Right ventricle myocardium inferior (tissue), 1 donor: ENCODE results near the gene COX6B1. TPM values are rescaled to one million over a fixed set of nuclear protein-coding genes. Genes with fewer than 3 reads are reported as not detected.
"Not testable (repeated sequence)": the region's sequence is repeated elsewhere in the genome, so short reads cannot be mapped to it uniquely, and the experiment has no call there.

ENCODE experiments used
- ATAC-seq: fragments of 200-7000 bp; cut with Tn5 transposase; one replicate; pipeline ENCODE4 v1.9.1; 2020; ENCODE audit warnings: mild to moderate bottlenecking, moderate library complexity
- DNase-seq: peaks from one replicate; pipeline ENCODE4 v3.0.0; 2021; ENCODE audit errors: missing footprints
- intact Hi-C: fragments of 100-400 bp; cut with DNase I; formaldehyde crosslinking; loops from one replicate; pipeline ENCODE4 v1.11.0; 2022
- total RNA-seq: library from RNA; stranded (reverse); fragmentation: NEBNext Ultra II Directional; extraction: Animal tissue kit (Norgen Biotek cat#: 25700); gene quantifications from one replicate; pipeline ENCODE4 v1.2.1, GENCODE V29; 2021
- donor health status: DM: no; HTN: yes; CAD: no; lungs with severe emphysema.

Gene COX6B1
- total RNA-seq, 1 donor from 2014 or later: 1,537 TPM

DNA sequence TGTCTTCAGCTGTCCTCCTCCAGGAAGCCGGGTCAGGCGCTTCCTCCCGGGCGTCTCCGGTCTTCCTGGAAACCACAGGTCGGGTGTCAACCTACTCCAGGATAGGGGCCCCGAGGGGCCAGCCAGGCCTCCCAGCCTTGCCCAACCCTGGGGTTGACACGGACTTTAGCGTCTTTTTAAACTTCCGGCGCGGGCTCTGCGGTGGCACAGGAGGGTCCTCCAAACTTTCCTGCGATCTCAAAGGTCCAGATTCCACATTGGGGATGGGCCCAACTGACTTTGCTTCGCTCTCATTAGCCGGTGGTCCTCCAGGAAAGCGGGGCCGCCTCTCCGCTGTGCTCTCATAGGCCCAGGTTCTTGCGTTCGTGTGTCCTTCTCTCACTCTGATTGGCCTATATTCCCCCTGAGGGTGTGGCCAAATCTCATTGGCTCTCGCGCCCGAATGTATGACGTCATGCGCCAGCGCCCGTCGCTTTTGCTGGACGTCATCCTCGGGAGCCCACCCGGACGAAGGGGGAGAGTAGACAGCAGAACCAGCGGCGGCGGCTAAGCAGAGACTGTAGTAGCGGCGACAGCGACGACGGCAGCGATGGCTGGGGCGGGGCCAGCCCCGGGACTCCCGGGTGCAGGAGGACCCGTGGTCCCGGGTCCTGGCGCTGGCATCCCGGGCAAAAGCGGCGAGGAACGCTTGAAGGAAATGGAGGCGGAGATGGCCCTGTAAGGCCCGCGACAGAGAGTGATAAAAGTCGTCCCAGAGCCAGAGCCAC lies 19.4 kb upstream of the COX6B1 start, which contains the start of gene RBM42:
Gene RBM42, plus strand, starts transcription at position 472 of the 767 bp plus-strand sequence. Its CDS starts 118 bp downstream, at position 590.
- DNase-seq (peak; percentile 97), ATAC-seq (peak; percentile 100)
- intact Hi-C loops: loop anchor here (5.0 kb wide), 1 partner anchor 81 kb away; the partner anchor contains the start of gene TMEM147

DNA sequence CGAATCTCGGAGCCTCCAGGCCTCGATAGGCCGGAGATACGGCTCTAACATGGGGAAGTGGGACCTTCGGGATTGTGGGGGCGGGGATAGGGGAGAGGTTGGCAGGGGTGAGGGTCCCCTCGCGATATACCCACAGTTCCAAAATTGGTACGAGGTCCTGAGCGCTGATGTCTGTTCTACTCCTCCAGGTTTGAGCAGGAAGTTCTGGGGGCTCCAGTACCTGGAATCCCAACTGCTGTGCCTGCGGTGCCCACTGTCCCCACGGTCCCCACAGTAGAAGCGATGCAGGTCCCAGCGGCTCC lies 18.8 kb upstream of the COX6B1 start:
- DNase-seq (no peak), ATAC-seq (no peak)
- intact Hi-C loops: loop anchor here (5.0 kb wide), 1 partner anchor 82 kb away; the partner anchor contains the start of gene TMEM147

DNA sequence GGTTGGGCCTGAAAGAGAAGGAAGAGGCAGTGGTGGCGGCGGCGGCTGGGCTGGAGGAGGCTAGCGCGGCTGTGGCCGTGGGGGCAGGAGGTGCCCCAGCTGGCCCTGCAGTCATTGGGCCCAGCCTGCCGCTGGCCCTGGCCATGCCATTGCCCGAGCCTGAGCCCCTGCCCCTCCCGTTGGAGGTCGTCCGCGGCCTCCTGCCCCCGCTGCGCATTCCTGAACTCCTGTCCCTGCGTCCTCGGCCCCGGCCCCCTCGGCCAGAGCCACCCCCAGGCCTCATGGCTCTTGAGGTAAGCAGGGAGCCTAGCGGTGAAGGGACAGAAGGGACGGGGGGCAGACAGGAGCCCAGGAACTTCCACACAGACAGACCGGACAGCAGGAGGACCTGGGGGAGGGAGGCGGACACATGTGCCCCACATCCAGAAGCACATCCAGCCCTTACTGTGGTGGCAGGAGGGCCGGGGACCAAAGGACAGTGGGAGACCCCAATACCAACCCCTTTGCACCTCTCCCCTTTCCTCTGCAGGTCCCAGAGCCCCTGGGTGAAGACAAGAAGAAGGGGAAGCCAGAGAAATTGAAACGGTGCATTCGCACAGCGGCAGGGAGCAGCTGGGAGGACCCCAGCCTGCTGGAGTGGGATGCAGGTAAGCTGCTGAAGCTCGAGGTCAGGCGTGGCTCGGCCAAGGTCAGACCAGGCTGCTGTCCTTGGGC lies 14.2 kb upstream of the COX6B1 start:
- intact Hi-C loops: no loop called here
- DNase-seq (peak; percentile 59), ATAC-seq (no peak)

DNA sequence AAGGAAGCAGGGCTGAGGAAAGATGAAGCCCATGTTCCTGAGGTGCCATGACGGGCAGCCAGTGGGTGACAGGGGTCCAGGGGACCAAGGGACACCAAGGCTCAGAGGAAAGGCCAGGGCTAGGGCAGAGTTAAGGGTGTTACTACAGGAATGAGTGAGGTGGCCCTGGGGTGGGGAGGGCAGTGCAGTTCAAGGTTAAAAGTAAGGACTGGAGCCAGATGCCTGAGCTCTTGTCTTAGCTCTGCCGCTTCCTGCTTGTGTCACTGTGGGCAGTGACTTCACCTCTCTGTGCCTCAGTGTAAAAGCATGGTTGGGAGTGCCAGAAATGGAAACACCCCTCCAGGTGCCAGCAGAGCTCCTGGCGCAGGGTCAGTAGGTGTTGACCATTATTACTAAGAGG lies 11.5 kb upstream of the COX6B1 start:
- DNase-seq (peak; percentile 34), ATAC-seq (no peak)
- intact Hi-C loops: no loop called here

DNA sequence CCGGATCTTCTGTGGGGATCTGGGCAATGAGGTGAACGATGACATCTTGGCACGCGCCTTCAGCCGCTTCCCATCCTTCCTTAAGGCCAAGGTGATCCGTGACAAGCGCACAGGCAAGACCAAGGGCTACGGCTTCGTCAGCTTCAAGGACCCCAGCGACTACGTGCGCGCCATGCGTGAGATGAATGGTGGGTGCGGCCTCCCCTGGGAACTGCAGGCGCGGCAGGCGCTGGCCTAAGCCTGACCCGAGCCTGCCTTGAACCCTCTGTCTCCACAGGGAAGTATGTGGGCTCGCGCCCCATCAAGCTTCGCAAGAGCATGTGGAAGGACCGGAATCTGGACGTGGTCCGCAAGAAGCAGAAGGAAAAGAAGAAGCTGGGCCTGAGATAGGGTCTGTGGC lies 11.0 kb upstream of the COX6B1 start:
- intact Hi-C loops: no loop called here
- DNase-seq: peak; percentile 35
- no peak for ATAC-seq

DNA sequence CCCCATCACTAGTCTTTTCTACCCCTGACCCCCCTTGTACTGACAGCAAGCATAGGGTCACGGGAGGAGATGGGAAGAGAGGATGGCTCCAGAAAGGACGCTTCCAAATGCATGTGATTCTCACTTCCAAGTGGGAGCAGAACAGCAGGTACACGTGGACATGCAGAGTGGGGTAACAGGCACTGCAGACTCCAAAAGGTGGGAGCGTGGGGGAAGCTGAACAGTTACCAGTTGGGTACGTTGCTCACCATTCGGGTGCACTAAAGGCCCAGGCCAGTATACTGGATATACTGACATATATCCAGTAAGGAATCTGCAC lies 8.8 kb upstream of the COX6B1 start:
- ATAC-seq (no peak), DNase-seq (peak; percentile 34)
- intact Hi-C loops: no loop called here

DNA sequence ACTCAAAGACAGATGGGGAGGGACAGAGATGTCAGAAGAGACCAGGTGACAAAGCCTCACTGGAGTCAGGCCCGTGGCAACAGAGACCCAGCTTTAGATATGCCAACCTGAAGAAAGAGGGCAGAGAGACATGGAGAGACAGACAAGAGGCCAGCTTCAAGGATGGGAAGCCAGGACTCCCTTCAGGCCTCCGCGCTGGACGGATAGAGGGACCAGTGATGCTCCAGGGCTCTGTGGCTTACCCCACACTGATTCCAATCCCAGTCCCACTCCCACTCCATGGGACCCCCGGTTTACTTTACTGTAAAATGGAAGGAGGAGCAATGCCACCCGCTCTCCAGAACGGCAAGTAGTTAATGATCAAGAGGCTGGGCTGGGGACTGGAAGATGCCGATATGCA lies 8.3 kb upstream of the COX6B1 start:
- intact Hi-C loops: no loop called here
- ATAC-seq (no peak), DNase-seq (peak; percentile 33)

GRCh38 chr19:35641515-35642151 lies 6.5 kb upstream of the COX6B1 start, which contains the start of gene ETV2:
TSS of gene ETV2 (plus strand) at chr19:35641745. CDS start at chr19:35642461, 716 bp downstream.
- intact Hi-C loops: no loop called here
- ATAC-seq (no peak), DNase-seq (peak; percentile 68)

DNA sequence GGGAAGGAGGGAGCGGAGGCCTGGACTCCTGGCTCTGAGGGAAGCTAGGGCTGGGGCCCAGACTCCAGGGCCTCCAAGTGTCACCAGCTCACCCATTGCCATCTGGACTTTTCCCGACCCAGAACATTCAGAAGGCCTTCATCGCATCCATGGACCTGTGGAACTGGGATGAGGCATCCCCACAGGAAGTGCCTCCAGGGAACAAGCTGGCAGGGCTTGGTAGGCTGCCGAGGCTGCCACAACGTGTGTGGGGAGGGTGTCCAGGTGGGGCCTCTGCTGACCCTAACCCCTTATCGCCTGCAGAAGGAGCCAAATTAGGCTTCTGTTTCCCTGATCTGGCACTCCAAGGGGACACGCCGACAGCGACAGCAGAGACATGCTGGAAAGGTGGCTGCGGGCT lies 5.8 kb upstream of the COX6B1 start:
- ATAC-seq (no peak), DNase-seq (peak; percentile 23)
- intact Hi-C loops: no loop called here

GRCh38 chr19:35642798-35643254 lies 5.3 kb upstream of the COX6B1 start:
- no peak for ATAC-seq
- intact Hi-C loops: no loop called here
- DNase-seq: peak; percentile 33

DNA sequence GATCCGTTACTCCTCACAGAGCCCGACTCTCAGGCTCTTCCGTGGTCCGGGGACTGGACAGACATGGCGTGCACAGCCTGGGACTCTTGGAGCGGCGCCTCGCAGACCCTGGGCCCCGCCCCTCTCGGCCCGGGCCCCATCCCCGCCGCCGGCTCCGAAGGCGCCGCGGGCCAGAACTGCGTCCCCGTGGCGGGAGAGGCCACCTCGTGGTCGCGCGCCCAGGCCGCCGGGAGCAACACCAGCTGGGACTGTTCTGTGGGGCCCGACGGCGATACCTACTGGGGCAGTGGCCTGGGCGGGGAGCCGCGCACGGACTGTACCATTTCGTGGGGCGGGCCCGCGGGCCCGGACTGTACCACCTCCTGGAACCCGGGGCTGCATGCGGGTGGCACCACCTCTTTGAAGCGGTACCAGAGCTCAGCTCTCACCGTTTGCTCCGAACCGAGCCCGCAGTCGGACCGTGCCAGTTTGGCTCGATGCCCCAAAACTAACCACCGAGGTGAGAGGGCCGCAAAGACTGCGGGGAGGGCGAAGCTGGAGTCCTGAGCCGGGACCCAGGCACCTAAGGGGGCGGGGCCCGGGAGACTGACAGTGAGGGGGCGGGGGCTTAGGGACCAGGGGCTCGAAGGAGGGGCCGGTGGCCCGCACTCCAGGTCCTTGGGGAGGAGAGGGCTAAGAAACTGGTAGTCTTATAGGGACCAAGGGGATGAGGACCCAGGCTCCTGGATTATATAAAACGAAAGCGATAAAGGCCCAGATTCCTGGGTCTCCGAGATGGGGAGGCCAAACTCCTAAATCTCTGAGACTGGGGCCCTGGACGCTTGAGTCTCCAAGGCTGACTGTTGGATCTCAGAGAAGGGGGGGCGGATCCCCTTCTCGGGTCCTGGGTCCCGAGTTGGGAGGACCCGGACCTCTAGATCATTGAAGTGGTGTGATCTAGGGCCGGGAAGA lies 4.6 kb upstream of the COX6B1 start:
- intact Hi-C loops: no loop called here
- DNase-seq: peak; percentile 93
- ATAC-seq: peak; percentile 66

- intact Hi-C loops: no loop called here
- ATAC-seq: peak; percentile 93
- peak; percentile 98 for DNase-seq
Observed at GRCh38 chr19:35644206-35644986, 3.7 kb upstream of the COX6B1 start.

DNA sequence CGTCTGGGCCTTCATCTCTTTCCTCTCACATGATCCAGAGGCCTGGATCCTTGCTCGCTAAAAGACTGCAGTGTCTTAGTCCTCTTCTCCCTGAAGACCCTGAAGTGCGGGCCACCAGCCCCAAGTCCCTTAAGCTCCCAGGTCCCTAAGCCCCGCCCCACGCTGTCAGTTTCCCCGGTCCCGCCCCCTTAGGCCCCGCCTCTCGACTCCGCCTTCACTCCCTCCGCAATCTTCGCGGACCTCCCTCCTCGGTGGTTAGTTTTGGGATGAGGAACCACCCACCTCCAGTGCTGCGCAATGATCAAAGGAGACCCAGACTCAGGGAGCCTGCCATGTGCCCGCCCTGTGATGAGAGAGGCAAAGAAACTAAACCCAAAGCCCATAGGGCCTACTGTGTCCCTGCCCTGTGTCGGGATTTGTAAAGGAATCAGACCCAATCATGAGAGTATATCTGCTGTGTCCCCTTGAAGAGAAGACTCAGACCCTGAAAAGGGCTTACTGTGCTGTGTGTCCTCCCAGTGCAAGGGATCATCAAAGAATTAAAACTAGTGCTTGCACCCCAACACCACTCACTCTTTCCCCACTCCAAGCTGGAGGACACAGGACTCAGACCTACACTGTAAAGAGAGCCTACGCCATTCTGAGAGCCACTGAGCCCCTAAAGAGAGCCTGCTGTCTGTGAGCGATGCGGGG lies 3.0 kb upstream of the COX6B1 start:
- peak; percentile 92 for DNase-seq
- intact Hi-C loops: loop anchor here (5.0 kb wide), 1 partner anchor 102 kb away; the partner anchor contains the start of genes LIN37, PSENEN and U2AF1L4
- ATAC-seq: peak; percentile 49

DNA sequence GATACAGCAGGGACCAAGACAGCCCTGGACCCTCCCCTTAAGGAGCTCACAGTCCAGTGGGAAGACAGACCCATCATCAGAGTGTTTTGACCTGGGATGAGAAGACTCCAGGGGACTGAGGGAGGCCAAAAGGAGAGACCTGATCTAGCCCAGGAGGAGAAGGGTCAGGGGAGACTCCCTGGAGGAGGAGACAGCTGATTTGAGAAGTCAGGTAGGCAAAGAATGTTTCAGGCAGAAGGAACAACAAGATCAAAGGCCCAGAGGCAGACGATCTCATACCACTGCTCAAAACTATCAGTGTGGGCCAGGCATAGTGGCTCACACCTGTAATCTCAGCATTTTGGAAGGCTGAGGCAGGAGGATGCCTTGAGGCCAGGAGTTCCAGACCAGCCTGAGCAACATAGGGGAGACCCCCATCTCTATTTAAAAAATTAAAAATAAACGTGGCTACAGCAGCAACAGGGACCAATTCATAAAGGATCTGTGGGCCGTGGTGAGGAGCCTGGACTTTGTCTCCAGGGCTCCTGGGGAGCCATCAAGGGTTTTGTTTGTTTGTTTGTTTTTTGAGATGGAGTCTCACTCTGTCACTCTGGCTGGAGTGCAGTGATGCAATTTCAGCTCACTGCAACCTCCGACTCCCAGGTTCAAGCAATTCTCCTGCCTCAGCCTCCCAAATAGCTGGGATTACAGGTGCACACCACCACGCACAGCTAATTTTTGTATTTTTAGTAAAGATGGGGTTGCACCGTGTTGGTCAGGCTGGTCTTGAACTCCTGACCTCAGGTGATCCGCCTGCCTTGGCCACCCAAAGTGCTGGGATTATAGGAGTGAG lies 2.2 kb upstream of the COX6B1 start:
- intact Hi-C loops: loop anchor here (5.0 kb wide), 1 partner anchor 101 kb away; the partner anchor contains the start of genes LIN37, PSENEN and U2AF1L4
- ATAC-seq (no peak), DNase-seq (no peak)

DNA sequence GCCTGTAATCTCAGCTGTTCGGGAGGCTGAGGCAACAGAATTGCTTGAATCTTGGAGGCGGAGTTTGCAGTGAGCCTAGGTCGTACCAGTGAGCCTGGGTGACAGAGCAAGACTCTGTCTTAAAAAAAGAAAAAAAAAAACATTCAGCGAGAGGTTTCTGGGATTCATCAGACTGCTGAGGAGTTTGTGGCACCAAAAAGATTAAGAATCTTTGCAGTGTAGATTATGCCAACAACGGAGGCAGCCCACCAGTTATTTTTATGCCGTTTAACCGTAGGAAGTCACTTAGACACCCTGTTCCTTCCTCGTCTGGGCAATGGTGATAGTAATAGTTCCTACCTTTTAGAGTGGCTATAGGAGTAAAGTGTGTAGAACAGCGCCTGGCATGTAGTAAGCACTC lies 2.5 kb downstream of the COX6B1 start:
- DNase-seq (no peak), ATAC-seq (no peak)
- intact Hi-C loops: no loop called here

- intact Hi-C loops, ATAC-seq, DNase-seq: not testable (repeated sequence)
Observed at GRCh38 chr19:35654828-35655227, 6.7 kb downstream of the COX6B1 start.
